ENCODE results near the gene LRRC53. TPM values are rescaled to one million over a fixed set of nuclear protein-coding genes. Genes with fewer than 3 reads are reported as not detected.

The LRRC53 gene
- total and polyA plus RNA-seq, 2 of the 8 experiments (the other 6 are each of a cell fraction or from before 2014, with no cell fraction given) = not detected

- H3K36me3 ChIP-seq (ENCODE audit: control insufficient read depth in 2 of 4, insufficient read depth in 4 of 4, low read length in 3 of 4) = no peaks in the 10 kb centered on the region
- H3K18ac ChIP-seq (ENCODE audit: extremely low read depth, low read length) = no peak overlapping the region
- H4K91ac ChIP-seq (replicated peaks; ENCODE audit: insufficient read length, low read length) = no peak overlapping the region
- no peak overlapping the region for H3K27ac ChIP-seq (ENCODE audit: low read depth, low read length)
- no peak overlapping the region for H2BK12ac ChIP-seq (ENCODE audit: low read depth, low read length)
- FAIRE-seq (no peak), DNase-seq (ENCODE audit: low read depth in 1 of 2, low spot score in 2 of 2) (no peak)
- no peak overlapping the region for H3K23ac ChIP-seq (ENCODE audit: insufficient read length)
- no peak overlapping the region for H2BK5ac ChIP-seq (ENCODE audit: low read depth, low read length)
- no peak overlapping the region for H3K9ac ChIP-seq (replicated peaks in 1 of 4; ENCODE audit: extremely low read depth in 1 of 4, low read depth in 3 of 4, low read length in 3 of 4)
- H3K4me2 ChIP-seq (ENCODE audit: insufficient read depth in 1 of 2, low read depth in 2 of 2, low read length in 2 of 2) = no peak overlapping the region
- H3K9me3 ChIP-seq (ENCODE audit: insufficient read depth in 2 of 2, low read depth in 1 of 2, low read length in 1 of 2) = no peaks in the 10 kb centered on the region
- no peak overlapping the region for H2BK120ac ChIP-seq (replicated peaks; ENCODE audit: low read depth, low read length)
- peaks cover 0 to 9% (median 2%) of the 10 kb centered on the region in 4 experiments; a peak in 2 of 7 replicates for H3K4me1 ChIP-seq (replicated peaks in 1 of 4; ENCODE audit: control insufficient read depth in 3 of 4, insufficient read depth in 4 of 4, low read length in 3 of 4)
- H2AK5ac ChIP-seq (ENCODE audit: low read depth, low read length) = no peak overlapping the region
- H3K4me3 ChIP-seq (ENCODE audit: extremely low read depth in 1 of 4, insufficient read depth in 2 of 4, low read depth in 3 of 4, low read length in 4 of 4) = no peak overlapping the region
- H3K14ac ChIP-seq (ENCODE audit: insufficient read length) = no peak overlapping the region
- H4K20me1 ChIP-seq (replicated peaks in 1 of 2; ENCODE audit: control insufficient read depth in 1 of 2, insufficient read depth in 2 of 2, low read length in 2 of 2) = no peaks in the 10 kb centered on the region
- H4K5ac ChIP-seq (ENCODE audit: insufficient read length, low read depth, low read length) = no peak overlapping the region
- CTCF ChIA-PET (ENCODE audit: partially characterized antibody) = interaction anchor here (0.7 to 3.9 kb wide), 21 partner anchors 10 to 750 kb away, joined by 3 to 66 read pairs (median 4); partner anchors contain the start of gene LRRC53
- no peak overlapping the region for H2AFZ ChIP-seq (ENCODE audit: low read length)
- no peak overlapping the region for H4K8ac ChIP-seq (ENCODE audit: extremely low read depth, insufficient read depth, low read length)
- 97% methylated on average over 2 of the region's 2 CpGs; no CpG with 5 or more reads in 1 of the 2 experiments for WGBS, 2 experiments (ENCODE audit: extremely low coverage in 1 of 2, insufficient coverage in 1 of 2, insufficient read length in 1 of 2, insufficient replicate concordance in 2 of 2, low coverage in 1 of 2, low lambda C conversion rate in 2 of 2, missing lambda C conversion rate in 1 of 2)
- H3K56ac ChIP-seq (replicated peaks; ENCODE audit: insufficient read length, low read depth, low read length) = no peak overlapping the region
- H3K79me2 ChIP-seq (ENCODE audit: control insufficient read depth in 1 of 2, insufficient read depth in 2 of 2, low read length in 2 of 2) = no peaks in the 10 kb centered on the region
- H2BK20ac ChIP-seq (ENCODE audit: low read length) = no peak overlapping the region
- POLR2A ChIA-PET (ENCODE audit: partially characterized antibody) = no interaction called here
- no peak overlapping the region for H3K4ac ChIP-seq (replicated peaks; ENCODE audit: insufficient read length, low read depth, low read length)
- H2BK15ac ChIP-seq (ENCODE audit: low read length) = no peak overlapping the region
- no peaks in the 10 kb centered on the region for H3K23me2 ChIP-seq (ENCODE audit: low read depth, low read length)
- H3K79me1 ChIP-seq (ENCODE audit: low read depth, low read length) = no peaks in the 10 kb centered on the region
- no peaks in the 10 kb centered on the region for H3K27me3 ChIP-seq (replicated peaks in 1 of 4; ENCODE audit: control insufficient read depth in 3 of 4, extremely low read depth in 1 of 4, insufficient read depth in 3 of 4, low read length in 3 of 4)
These were observed 9.6 kb downstream of the LRRC53 start for GRCh38 chr1:74502858-74503257.

All from H1 (cell line).